Glutamatergic neuron (in vitro differentiated cells): ENCODE data around the gene ROR1. TPM values are rescaled to one million over a fixed set of nuclear protein-coding genes. Genes with fewer than 3 reads are reported as not detected.

Experiments
- DNase-seq: peaks from one replicate; pipeline ENCODE4 v3.0.0; 2022
- H3K27ac Mint-ChIP-seq: one replicate; pipeline ENCODE4 v1.8.0; 2020; ENCODE audit warnings: mild to moderate bottlenecking, mixed read lengths, inconsistent platforms; ENCODE audit not compliant: unreplicated experiment
- H3K27me3 Mint-ChIP-seq: one replicate; pipeline ENCODE4 v1.8.0; 2020; ENCODE audit warnings: mild to moderate bottlenecking, moderate library complexity, mixed read lengths, inconsistent platforms; ENCODE audit not compliant: unreplicated experiment
- H3K36me3 Mint-ChIP-seq: one replicate; pipeline ENCODE4 v1.8.0; 2020; ENCODE audit warnings: mild to moderate bottlenecking, mixed read lengths, inconsistent platforms; ENCODE audit not compliant: unreplicated experiment
- H3K4me1 Mint-ChIP-seq: one replicate; pipeline ENCODE4 v1.8.0; 2020; ENCODE audit warnings: mild to moderate bottlenecking, low read depth, mixed read lengths, inconsistent platforms; ENCODE audit not compliant: unreplicated experiment
- H3K4me3 Mint-ChIP-seq: one replicate; pipeline ENCODE4 v1.8.0; 2020; ENCODE audit warnings: mild to moderate bottlenecking, mixed read lengths, inconsistent platforms; ENCODE audit not compliant: unreplicated experiment
- H3K9me3 Mint-ChIP-seq: one replicate; pipeline ENCODE4 v1.8.0; 2020; ENCODE audit warnings: mild to moderate bottlenecking, moderate library complexity, mixed read lengths, inconsistent platforms; ENCODE audit not compliant: unreplicated experiment
- total RNA-seq: library from RNA; stranded (reverse); fragmentation: NEBNext Ultra II Directional; extraction: Animal tissue kit (Norgen Biotek cat#: 25700); gene quantifications from one replicate; pipeline ENCODE4 v1.2.1, GENCODE V29; 2021; ENCODE audit not compliant: unreplicated experiment
- TF ChIP-seq, protein P1 (sequence below): fragments of 200-600 bp; sonication (generic); IDR thresholded peaks from one replicate; pipeline ENCODE4 v1.5.0; 2021; ENCODE audit not compliant: partially characterized antibody, unreplicated experiment

Gene ROR1
- total RNA-seq, 1 donor from 2014 or later, result 11.3 TPM

DNA sequence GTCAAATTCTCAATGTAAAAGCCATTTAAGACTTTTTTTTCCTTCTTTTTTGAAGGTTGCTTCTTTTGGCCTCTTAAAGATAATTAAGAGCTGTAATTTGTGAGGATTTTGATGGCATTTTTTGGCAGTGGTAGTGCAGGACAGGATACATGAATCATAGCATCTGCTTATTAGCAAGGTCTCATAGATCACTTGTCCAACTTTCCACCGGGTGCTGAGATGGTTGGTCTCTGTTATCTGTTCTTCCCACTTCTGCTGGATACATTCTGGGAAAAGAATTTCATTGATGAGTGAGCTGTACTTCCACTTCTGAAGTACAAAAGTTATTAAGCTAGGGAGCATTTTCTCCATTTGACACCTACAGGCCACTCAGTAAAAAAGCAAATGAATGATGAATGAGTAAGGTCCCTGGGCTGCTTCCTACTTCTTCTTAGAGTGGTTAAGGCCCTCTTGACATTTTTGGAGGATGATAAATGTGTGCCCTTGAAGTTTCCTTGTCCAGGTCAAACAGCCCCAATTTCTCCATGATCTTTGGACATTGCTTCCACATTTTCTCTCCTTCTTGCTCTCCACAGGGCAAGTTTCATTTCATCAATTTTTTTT lies 100.6 kb downstream of the ROR1 start:
- Mint-ChIP-seq H3K27ac (no peak overlapping the region), H3K9me3 (no peaks in the 10 kb centered on the region), H3K4me1 (peaks cover 21% of the 10 kb centered on the region), H3K27me3 (peaks cover 1% of the 10 kb centered on the region), H3K4me3 (no peak overlapping the region), H3K36me3 (no peaks in the 10 kb centered on the region)
- DNase-seq, result no peak
- TF ChIP-seq, protein P1, sequence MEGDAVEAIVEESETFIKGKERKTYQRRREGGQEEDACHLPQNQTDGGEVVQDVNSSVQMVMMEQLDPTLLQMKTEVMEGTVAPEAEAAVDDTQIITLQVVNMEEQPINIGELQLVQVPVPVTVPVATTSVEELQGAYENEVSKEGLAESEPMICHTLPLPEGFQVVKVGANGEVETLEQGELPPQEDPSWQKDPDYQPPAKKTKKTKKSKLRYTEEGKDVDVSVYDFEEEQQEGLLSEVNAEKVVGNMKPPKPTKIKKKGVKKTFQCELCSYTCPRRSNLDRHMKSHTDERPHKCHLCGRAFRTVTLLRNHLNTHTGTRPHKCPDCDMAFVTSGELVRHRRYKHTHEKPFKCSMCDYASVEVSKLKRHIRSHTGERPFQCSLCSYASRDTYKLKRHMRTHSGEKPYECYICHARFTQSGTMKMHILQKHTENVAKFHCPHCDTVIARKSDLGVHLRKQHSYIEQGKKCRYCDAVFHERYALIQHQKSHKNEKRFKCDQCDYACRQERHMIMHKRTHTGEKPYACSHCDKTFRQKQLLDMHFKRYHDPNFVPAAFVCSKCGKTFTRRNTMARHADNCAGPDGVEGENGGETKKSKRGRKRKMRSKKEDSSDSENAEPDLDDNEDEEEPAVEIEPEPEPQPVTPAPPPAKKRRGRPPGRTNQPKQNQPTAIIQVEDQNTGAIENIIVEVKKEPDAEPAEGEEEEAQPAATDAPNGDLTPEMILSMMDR, result no peak

DNA sequence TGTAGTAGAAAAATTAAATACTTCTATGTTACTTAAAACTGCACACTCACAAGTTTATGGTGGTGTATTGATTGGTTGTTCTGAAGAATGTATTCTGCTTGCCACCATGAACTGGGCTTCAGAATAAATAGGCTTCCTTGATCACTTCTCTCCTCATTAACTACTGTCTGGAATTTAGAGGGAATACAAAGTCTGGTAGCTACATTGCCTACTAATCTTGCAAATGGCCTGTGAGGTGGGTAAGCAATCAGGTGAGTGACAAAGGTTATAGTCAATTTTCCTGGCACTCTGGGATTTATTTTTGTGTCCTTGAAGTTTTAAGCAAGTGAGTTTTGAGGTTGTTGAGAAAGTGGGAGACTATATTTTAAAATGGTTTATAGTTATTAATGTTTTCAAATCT lies 101.8 kb downstream of the ROR1 start:
- no peaks in the 10 kb centered on the region for H3K36me3 Mint-ChIP-seq
- TF ChIP-seq, protein P1, result no peak
- peaks cover 1% of the 10 kb centered on the region for H3K27me3 Mint-ChIP-seq
- H3K4me3 Mint-ChIP-seq, result no peak overlapping the region
- peaks cover 19% of the 10 kb centered on the region for H3K4me1 Mint-ChIP-seq
- no peak overlapping the region for H3K27ac Mint-ChIP-seq
- no peak for DNase-seq
- no peaks in the 10 kb centered on the region for H3K9me3 Mint-ChIP-seq

DNA sequence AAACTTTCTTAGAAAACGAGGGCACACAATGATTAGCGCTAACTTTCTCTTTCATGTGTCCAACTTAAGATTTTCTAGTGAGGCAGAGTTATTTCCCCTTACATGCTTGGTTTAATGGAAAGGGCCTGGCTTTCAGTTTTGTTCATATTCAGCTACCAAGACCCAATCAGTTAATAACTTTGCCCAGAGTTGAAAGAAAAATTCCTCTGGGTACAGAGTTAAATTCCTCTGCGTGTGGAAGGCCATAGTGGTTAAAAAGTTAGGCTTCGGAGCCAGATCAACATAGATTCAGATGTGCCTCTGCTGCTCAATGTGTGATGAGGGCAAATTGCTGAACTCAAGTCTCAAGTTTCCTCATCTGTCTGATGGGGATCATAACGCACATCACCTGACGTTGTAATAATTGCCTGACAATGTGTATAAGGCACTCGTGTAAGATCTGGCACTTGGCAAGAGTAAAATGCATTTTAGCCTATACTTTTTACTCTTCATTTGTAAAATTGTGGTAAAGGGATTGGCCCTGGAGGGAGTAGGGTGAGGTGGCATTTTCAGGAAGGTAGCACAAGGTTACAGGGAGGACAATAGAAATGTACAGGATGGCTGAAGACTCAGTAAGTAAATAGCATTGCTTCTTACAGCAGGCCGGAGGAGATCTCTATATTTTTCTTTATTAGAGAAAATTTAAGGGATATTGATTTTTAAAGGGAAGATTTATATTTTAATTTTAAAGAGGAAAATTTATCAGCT lies 103.4 kb downstream of the ROR1 start:
- H3K36me3 Mint-ChIP-seq, result no peaks in the 10 kb centered on the region
- no peaks in the 10 kb centered on the region for H3K9me3 Mint-ChIP-seq
- no peak overlapping the region for H3K27ac Mint-ChIP-seq
- H3K4me1 Mint-ChIP-seq, result peaks cover 17% of the 10 kb centered on the region
- H3K27me3 Mint-ChIP-seq, result peaks cover 1% of the 10 kb centered on the region
- TF ChIP-seq, protein P1, result no peak
- no peak overlapping the region for H3K4me3 Mint-ChIP-seq
- no peak for DNase-seq

DNA sequence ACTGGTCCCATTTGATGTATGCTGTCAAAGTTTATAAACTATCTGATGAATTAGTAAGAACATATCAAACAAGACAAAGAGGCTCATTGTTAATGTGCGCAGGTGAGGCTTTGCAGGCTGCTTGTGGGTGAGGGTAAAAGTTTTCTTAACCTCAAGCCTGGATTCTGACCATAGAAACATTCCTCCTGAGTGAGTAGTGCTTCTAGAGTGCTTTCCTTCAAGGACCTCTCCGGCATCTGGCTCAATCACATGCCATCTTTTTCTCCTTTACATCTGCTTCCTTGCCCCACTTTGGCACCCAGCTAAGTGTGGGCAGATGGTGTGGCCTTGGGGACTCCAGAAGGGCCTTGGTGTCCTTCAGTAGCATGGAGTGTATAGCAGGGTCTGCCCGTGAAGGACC lies 104.0 kb downstream of the ROR1 start:
- Mint-ChIP-seq H3K36me3 (no peaks in the 10 kb centered on the region), H3K4me1 (peaks cover 17% of the 10 kb centered on the region), H3K27ac (no peak overlapping the region), H3K4me3 (no peak overlapping the region), H3K27me3 (peaks cover 1% of the 10 kb centered on the region), H3K9me3 (no peaks in the 10 kb centered on the region)
- TF ChIP-seq, protein P1, result no peak
- no peak for DNase-seq

DNA sequence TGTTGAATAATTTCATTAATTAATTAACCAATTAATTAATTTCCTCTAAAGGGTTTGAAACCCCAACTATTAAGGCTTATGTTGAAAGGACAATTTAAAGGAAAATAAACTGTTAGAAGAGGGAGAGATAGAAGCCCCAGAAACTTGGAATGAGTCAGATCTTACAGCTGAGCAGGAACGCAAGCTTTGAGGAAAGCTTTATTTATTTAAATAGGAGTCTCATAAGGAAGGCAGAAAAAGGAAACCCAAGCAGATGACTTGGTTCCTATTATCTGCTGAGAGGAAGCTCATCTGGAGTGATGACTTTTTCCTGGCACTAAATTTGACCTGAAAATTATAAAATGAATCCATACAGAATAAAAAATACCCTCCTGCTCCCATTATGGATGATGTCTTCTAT lies 105.1 kb downstream of the ROR1 start:
- DNase-seq, result no peak
- Mint-ChIP-seq H3K9me3 (no peaks in the 10 kb centered on the region), H3K4me3 (no peak overlapping the region), H3K4me1 (peaks cover 13% of the 10 kb centered on the region), H3K27ac (no peak overlapping the region), H3K36me3 (no peaks in the 10 kb centered on the region), H3K27me3 (peaks cover 1% of the 10 kb centered on the region)
- TF ChIP-seq, protein P1, result no peak
